Measurements from ENCODE around the gene RNF44. TPM values are rescaled to one million over a fixed set of nuclear protein-coding genes. Genes with fewer than 3 reads are reported as not detected.
"Not testable (repeated sequence)": the region's sequence is repeated elsewhere in the genome, so short reads cannot be mapped to it uniquely, and the experiment has no call there.

Gene RNF44
- total RNA-seq, 2 donors from 2014 or later, result 10.7 to 12.4 TPM

GRCh38 chr5:176560364-176560763, 23.2 kb upstream of the RNF44 start:
- Histone ChIP-seq H3K4me3 (no peak overlapping the region), H3K36me3 (no peaks in the 10 kb centered on the region), H3K27me3 (no peaks in the 10 kb centered on the region), H3K4me1 (no peaks in the 10 kb centered on the region), H3K27ac (no peak overlapping the region), H3K9me3 (no peaks in the 10 kb centered on the region)
- no peak for TF ChIP-seq CTCF (IDR thresholded peaks at IDR 0.05)
- DNase-seq (ENCODE audit: low spot score), result no peak

- no peak for DNase-seq (ENCODE audit: low spot score)
- H3K9me3 ChIP-seq, result no peaks in the 10 kb centered on the region
- no peak overlapping the region for H3K4me3 ChIP-seq
- H3K4me1 ChIP-seq, result no peaks in the 10 kb centered on the region
- no peak overlapping the region for H3K27ac ChIP-seq
- no peaks in the 10 kb centered on the region for H3K27me3 ChIP-seq
- no peaks in the 10 kb centered on the region for H3K36me3 ChIP-seq
- TF ChIP-seq CTCF (IDR thresholded peaks at IDR 0.05), result no peak
Measured at GRCh38 chr5:176559683-176560082, 22.5 kb upstream of the RNF44 start.

- Histone ChIP-seq H3K27ac (no peak overlapping the region), H3K4me3 (no peak overlapping the region), H3K9me3 (no peaks in the 10 kb centered on the region), H3K27me3 (no peaks in the 10 kb centered on the region), H3K4me1 (peaks cover 0 to 5% of the 10 kb centered on the region in 2 donors), H3K36me3 (no peaks in the 10 kb centered on the region)
- DNase-seq (ENCODE audit: low spot score), result no peak
- TF ChIP-seq CTCF (IDR thresholded peaks at IDR 0.05), result no peak
Measured at GRCh38 chr5:176557846-176558245, 20.6 kb upstream of the RNF44 start.

GRCh38 chr5:176553260-176554085, 16.3 kb upstream of the RNF44 start:
- Histone ChIP-seq H3K9me3 (no peaks in the 10 kb centered on the region), H3K36me3 (no peaks in the 10 kb centered on the region), H3K27me3 (no peaks in the 10 kb centered on the region), H3K4me3 (no peak overlapping the region), H3K27ac (no peak overlapping the region), H3K4me1 (peaks cover 0 to 13% of the 10 kb centered on the region in 2 donors)
- DNase-seq (ENCODE audit: low spot score), result no peak
- no peak for TF ChIP-seq CTCF (IDR thresholded peaks at IDR 0.05)

DNA sequence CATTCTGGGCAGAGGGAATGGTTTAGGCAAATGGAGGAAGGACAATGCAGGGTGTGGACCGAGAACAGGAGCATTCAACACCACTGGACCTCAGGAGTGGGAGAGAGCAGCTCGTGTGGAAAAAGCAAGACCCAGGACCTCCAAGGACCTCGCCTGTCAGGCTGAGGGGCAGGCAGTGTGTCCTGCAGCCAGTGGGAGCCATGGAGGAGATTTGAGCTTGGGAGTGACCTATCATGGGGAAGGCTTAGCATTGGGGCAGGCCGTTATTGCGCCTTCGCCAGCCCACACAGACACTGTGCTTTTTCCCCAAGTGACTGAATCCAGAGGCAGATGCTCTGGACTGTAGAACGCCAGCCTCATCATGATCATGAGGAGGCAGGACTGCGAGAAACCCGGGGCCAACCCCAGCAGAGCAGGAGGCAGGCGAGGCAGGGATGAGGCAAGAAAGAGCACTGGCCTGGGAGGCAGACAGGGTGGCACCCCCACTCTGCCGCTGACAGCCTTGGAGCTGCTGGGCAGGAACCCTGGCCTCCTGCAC, 15.2 kb upstream of the RNF44 start:
- no peak overlapping the region for H3K27ac ChIP-seq
- H3K4me3 ChIP-seq, result no peak overlapping the region
- H3K27me3 ChIP-seq, result no peaks in the 10 kb centered on the region
- H3K36me3 ChIP-seq, result no peaks in the 10 kb centered on the region
- TF ChIP-seq CTCF (IDR thresholded peaks at IDR 0.05), result no peak
- DNase-seq (ENCODE audit: low spot score), result no peak
- no peaks in the 10 kb centered on the region for H3K9me3 ChIP-seq
- H3K4me1 ChIP-seq, result peaks cover 0 to 13% of the 10 kb centered on the region in 2 donors

DNA sequence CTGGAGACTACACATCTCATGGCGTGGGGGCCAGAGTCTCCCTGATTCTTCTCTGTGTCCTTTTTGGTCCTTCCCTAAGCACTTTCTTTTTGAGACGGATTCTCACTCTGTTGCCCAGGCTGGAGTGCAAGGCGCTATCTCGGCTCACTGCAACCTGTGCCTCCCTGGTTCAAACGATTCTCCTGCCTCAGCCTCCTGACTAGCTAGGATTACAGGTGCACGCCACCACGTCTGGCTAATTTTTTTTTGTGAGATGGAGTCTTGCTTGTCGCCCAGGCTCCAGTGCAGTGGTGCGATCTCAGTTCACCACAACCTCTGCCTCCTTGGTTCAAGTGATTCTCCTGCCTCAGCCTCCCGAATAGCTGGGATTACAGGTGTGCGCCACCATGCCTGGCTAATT, 13.7 kb upstream of the RNF44 start:
- not testable (repeated sequence) for H3K36me3 ChIP-seq; H3K27ac ChIP-seq; H3K27me3 ChIP-seq; DNase-seq (ENCODE audit: low spot score); H3K4me3 ChIP-seq; H3K9me3 ChIP-seq
- peaks cover 0 to 13% of the 10 kb centered on the region in 2 donors for H3K4me1 ChIP-seq
